Esophagus muscularis mucosa (tissue), 4 donors: Measurements from ENCODE around the gene ITGAL. TPM values are rescaled to one million over a fixed set of nuclear protein-coding genes. Genes with fewer than 3 reads are reported as not detected.

Experiments used
- DNase-seq: peaks from one replicate; pipeline ENCODE4 v3.0.0-alpha.2; 2017; ENCODE audit errors: extremely low spot score
- H3K27ac ChIP-seq, 4 donors: fragments of 200-600 bp; sonication (generic); replicated peaks in 1 of 4; 1 replicate in 3 of 4; 2 replicates in 1 of 4; pipeline ENCODE4 v1.5.1; 2016 to 2019; ENCODE audit warnings: mild to moderate bottlenecking in 1 of 4
- H3K27me3 ChIP-seq, 4 donors: fragments of 200-600 bp; sonication (generic); one replicate each; pipeline versions ENCODE4 v1.5.1 to v1.6.0; 2016 to 2019
- H3K36me3 ChIP-seq, 4 donors: fragments of 200-600 bp; sonication (generic); one replicate each; pipeline ENCODE4 v1.5.1; 2016 to 2019
- H3K4me1 ChIP-seq, 4 donors: fragments of 200-600 bp; sonication (generic); one replicate each; pipeline ENCODE4 v1.5.1; 2016 to 2019
- H3K4me3 ChIP-seq, 4 donors: fragments of 200-600 bp; sonication (generic); 1 replicate in 2 of 4; 2 replicates in 2 of 4; pipeline ENCODE4 v1.5.1; 2016 to 2019; ENCODE audit warnings: mild to moderate bottlenecking in 4 of 4, moderate library complexity in 1 of 4
- H3K9me3 ChIP-seq, 4 donors: fragments of 200-600 bp; sonication (generic); 1 replicate in 3 of 4; 2 replicates in 1 of 4; pipeline ENCODE4 v1.5.1; 2016 to 2019
- CTCF ChIP-seq, 3 experiments: fragments of 200-600 bp in 2 of 3; fragments of 450-650 bp in 1 of 3; sonication (generic) in 2 of 3; IDR thresholded peaks; one replicate each; pipeline ENCODE4 v1.5.1; 2017 to 2019; ENCODE audit warnings: antibody characterized with exemption in 3 of 3, mild to moderate bottlenecking in 2 of 3, moderate library complexity in 1 of 3
- EP300 ChIP-seq: sonication (generic); formaldehyde crosslinking; IDR thresholded peaks from one replicate; pipeline ENCODE4 v1.6.1; 2017; ENCODE audit warnings: antibody characterized with exemption
- POLR2A ChIP-seq: fragments of 450-650 bp; IDR thresholded peaks from one replicate; pipeline ENCODE4 v1.6.1; 2017; ENCODE audit warnings: antibody characterized with exemption, moderate library complexity, mild to moderate bottlenecking, low read depth
- POLR2AphosphoS5 ChIP-seq, 2 donors: sonication (generic); formaldehyde crosslinking; IDR thresholded peaks; one replicate each; pipeline ENCODE4 v1.6.1; 2017; ENCODE audit warnings: antibody characterized with exemption in 2 of 2
- WGBS: methylation state at CpG from one replicate; pipeline ENCODE4 v1.1.5; 2018; 5-methylcytosine and 5-hydroxymethylcytosine counted together
- intact Hi-C: fragments of 100-400 bp; cut with DNase I; formaldehyde crosslinking; loops from one replicate; pipeline ENCODE4 v1.15.1; 2023
- total RNA-seq, 4 donors: library from RNA; depleted of rRNA; stranded (reverse); fragments of >200 nt; gene quantifications; one replicate each; pipeline versions ENCODE4 v1.1.0 to v1.2.1, GENCODE V29; 2016

ITGAL gene
- total RNA-seq, 4 donors from 2014 or later: 1.5 to 2.7 (median 2.5) TPM

- 52% methylated on average over 10 of the region's 10 CpGs for WGBS
- Histone ChIP-seq H3K4me1 (peaks cover 9 to 47% (median 39%) of the 10 kb centered on the region in 4 donors), H3K27me3 (no peaks in the 10 kb centered on the region), H3K27ac (peak overlapping the region in 2 of 4 donors; percentile 8 to 17), H3K36me3 (peaks cover 14 to 40% (median 31%) of the 10 kb centered on the region in 4 donors), H3K4me3 (no peak overlapping the region), H3K9me3 (no peaks in the 10 kb centered on the region)
- DNase-seq: no peak
- TF ChIP-seq POLR2A (no peak), CTCF (IDR thresholded peaks at IDR 0.05) (no peak), EP300 (no peak), POLR2AphosphoS5 (IDR thresholded peaks at IDR 0.05) (no peak)
- intact Hi-C loops: no loop called here
Measured at GRCh38 chr16:30556125-30556473, 83.6 kb downstream of the ITGAL start.

- Histone ChIP-seq H3K36me3 (peaks cover 14 to 39% (median 31%) of the 10 kb centered on the region in 4 donors), H3K27me3 (no peaks in the 10 kb centered on the region), H3K4me1 (peaks cover 9 to 53% (median 45%) of the 10 kb centered on the region in 4 donors), H3K4me3 (peak overlapping the region; percentile 70 to 89 (median 79)), H3K9me3 (no peaks in the 10 kb centered on the region), H3K27ac (peak overlapping the region; percentile 90 to 97 (median 92))
- intact Hi-C loops: no loop called here
- no peak for DNase-seq
- 2% methylated on average over 13 of the region's 17 CpGs for WGBS
- TF ChIP-seq EP300: no peak
- peak in 2 of 3 experiments; percentile 11 to 13 for TF ChIP-seq CTCF (IDR thresholded peaks at IDR 0.05)
Measured at GRCh38 chr16:30557707-30557956, 85.1 kb downstream of the ITGAL start.

- 0% methylated on average over 12 of the region's 74 CpGs for WGBS
Measured at GRCh38 chr16:30557957-30558788, 85.6 kb downstream of the ITGAL start, which contains the start of gene ZNF764. TSS of gene ZNF764 (minus strand) at chr16:30558374. CDS start at chr16:30558182, 192 bp downstream.

GRCh38 chr16:30558789-30559377 is 86.3 kb downstream of the ITGAL start:
- intact Hi-C loops: loop anchor here (1.0 kb wide), 1 partner anchor 24 kb away; no protein-coding TSS in a partner anchor
- peak overlapping the region; percentile 90 to 97 (median 92) for H3K27ac ChIP-seq

More at GRCh38 chr16:30557957-30558788, 85.6 kb downstream of the ITGAL start, which contains the start of gene ZNF764:
- no peaks in the 10 kb centered on the region for H3K27me3 ChIP-seq
- H3K4me1 ChIP-seq: peaks cover 9 to 52% (median 43%) of the 10 kb centered on the region in 4 donors
- peak within 1 kb of the TSS; percentile 70 to 89 (median 79) for H3K4me3 ChIP-seq
- peak; percentile 99 for DNase-seq
- TF ChIP-seq CTCF (IDR thresholded peaks at IDR 0.05): peak in 1 of 3 experiments; percentile 13
- TF ChIP-seq POLR2AphosphoS5 (IDR thresholded peaks at IDR 0.05): peak; percentile 81 to 85
- TF ChIP-seq POLR2A: no peak
- peaks cover 14 to 34% (median 27%) of the 10 kb centered on the region in 4 donors for H3K36me3 ChIP-seq
- intact Hi-C loops: loop anchor here (1.0 kb wide), 1 partner anchor 23 kb away; no protein-coding TSS in a partner anchor
- H3K9me3 ChIP-seq: no peaks in the 10 kb centered on the region
- peak within 1 kb of the TSS; percentile 90 to 97 (median 92) for H3K27ac ChIP-seq

More at GRCh38 chr16:30558789-30559377, 86.3 kb downstream of the ITGAL start:
- Histone ChIP-seq H3K4me1 (peaks cover 9 to 47% (median 41%) of the 10 kb centered on the region in 4 donors), H3K27me3 (no peaks in the 10 kb centered on the region), H3K4me3 (peak overlapping the region; percentile 70 to 89 (median 79)), H3K36me3 (peaks cover 14 to 27% (median 23%) of the 10 kb centered on the region in 4 donors), H3K9me3 (no peaks in the 10 kb centered on the region)
- no peak for DNase-seq
- 89% methylated on average over 21 of the region's 21 CpGs for WGBS
- no peak for TF ChIP-seq EP300
- TF ChIP-seq POLR2AphosphoS5 (IDR thresholded peaks at IDR 0.05): no peak
- TF ChIP-seq CTCF (IDR thresholded peaks at IDR 0.05): no peak
- TF ChIP-seq POLR2A: no peak
